A549 (cell line): ENCODE measurements around the gene FAHD1.

Source experiments
- CBX8 ChIP-seq: fragments of 200-600 bp; sonication (generic); IDR thresholded peaks from 2 replicates; pipeline ENCODE4 v1.6.1; 2016
- MAFK ChIP-seq: fragments of 450-650 bp; IDR thresholded peaks from 2 replicates; pipeline ENCODE4 v1.6.1; 2014; ENCODE audit not compliant: partially characterized antibody
- PHF8 ChIP-seq: fragments of 200-600 bp; sonication (generic); IDR thresholded peaks from 2 replicates; pipeline ENCODE4 v1.6.1; 2016; ENCODE audit warnings: low read depth, mild to moderate bottlenecking, antibody characterized with exemption, moderate library complexity, borderline replicate concordance
- POLR2A ChIP-seq: IDR thresholded peaks from 2 replicates; pipeline ENCODE4 v1.6.1; 2012; ENCODE audit warnings: mild to moderate bottlenecking, low read length
- RAD21 ChIP-seq, 2 experiments: fragments of >200 bp in 1 of 2; sonication (Bioruptor Twin) in 1 of 2; formaldehyde crosslinking in 1 of 2; IDR thresholded peaks in 1 of 2; conservative IDR thresholded peaks in 1 of 2; 2 replicates in 1 of 2; 3 replicates in 1 of 2; pipeline ENCODE4 v1.6.1; 2012 to 2018; ENCODE audit warnings: inconsistent platforms in 1 of 2
- RNF2 ChIP-seq: fragments of 200-600 bp; sonication (generic); IDR thresholded peaks from 2 replicates; pipeline ENCODE4 v1.6.1; 2016; ENCODE audit warnings: low read depth, mild to moderate bottlenecking, antibody characterized with exemption, moderate library complexity, borderline replicate concordance
- SMC3 ChIP-seq: fragments of >200 bp; sonication (Bioruptor Twin); formaldehyde crosslinking; IDR thresholded peaks from 3 replicates; pipeline ENCODE4 v1.6.1; 2018; ENCODE audit warnings: inconsistent platforms
- TF ChIP-seq, protein P1 (sequence below): fragments of >200 bp; sonication (Bioruptor Twin); formaldehyde crosslinking; IDR thresholded peaks from 3 replicates; pipeline ENCODE4 v1.5.1; 2016
- TF ChIP-seq, protein P2 (sequence below): fragments of 200-600 bp; sonication (generic); IDR thresholded peaks from 2 replicates; pipeline ENCODE4 v1.6.1; 2016; ENCODE audit warnings: antibody characterized with exemption, mild to moderate bottlenecking, moderate library complexity

DNA sequence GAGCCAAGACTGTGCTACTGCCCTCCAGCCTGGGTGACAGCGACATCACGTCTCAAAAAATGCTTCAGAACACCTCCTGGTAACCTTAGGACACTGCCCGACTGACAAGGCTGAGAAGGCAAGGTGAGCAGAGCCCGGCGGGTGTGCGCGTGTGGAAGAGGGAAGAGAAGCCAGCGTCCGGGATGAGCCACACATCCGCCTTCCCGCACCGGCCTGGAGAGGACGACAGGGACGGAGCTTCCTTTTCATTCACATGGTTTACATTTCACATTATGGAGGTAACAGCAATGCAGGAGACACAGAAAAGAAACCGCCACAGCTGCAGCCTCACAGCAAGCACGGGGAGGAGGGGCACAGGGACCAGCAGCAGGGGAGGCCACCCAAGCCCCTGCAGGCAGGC lies 16.9 kb upstream of the FAHD1 start:
- TF ChIP-seq POLR2A (no peak), CBX8 (no peak), RNF2 (no peak), MAFK (no peak), PHF8 (no peak), SMC3 (no peak), RAD21 (conservative IDR thresholded peaks at IDR 0.05 in 1 of 2, IDR thresholded peaks at IDR 0.05 in 1 of 2) (no peak)
- TF ChIP-seq, protein P1, sequence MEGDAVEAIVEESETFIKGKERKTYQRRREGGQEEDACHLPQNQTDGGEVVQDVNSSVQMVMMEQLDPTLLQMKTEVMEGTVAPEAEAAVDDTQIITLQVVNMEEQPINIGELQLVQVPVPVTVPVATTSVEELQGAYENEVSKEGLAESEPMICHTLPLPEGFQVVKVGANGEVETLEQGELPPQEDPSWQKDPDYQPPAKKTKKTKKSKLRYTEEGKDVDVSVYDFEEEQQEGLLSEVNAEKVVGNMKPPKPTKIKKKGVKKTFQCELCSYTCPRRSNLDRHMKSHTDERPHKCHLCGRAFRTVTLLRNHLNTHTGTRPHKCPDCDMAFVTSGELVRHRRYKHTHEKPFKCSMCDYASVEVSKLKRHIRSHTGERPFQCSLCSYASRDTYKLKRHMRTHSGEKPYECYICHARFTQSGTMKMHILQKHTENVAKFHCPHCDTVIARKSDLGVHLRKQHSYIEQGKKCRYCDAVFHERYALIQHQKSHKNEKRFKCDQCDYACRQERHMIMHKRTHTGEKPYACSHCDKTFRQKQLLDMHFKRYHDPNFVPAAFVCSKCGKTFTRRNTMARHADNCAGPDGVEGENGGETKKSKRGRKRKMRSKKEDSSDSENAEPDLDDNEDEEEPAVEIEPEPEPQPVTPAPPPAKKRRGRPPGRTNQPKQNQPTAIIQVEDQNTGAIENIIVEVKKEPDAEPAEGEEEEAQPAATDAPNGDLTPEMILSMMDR = no peak
- TF ChIP-seq, protein P2, sequence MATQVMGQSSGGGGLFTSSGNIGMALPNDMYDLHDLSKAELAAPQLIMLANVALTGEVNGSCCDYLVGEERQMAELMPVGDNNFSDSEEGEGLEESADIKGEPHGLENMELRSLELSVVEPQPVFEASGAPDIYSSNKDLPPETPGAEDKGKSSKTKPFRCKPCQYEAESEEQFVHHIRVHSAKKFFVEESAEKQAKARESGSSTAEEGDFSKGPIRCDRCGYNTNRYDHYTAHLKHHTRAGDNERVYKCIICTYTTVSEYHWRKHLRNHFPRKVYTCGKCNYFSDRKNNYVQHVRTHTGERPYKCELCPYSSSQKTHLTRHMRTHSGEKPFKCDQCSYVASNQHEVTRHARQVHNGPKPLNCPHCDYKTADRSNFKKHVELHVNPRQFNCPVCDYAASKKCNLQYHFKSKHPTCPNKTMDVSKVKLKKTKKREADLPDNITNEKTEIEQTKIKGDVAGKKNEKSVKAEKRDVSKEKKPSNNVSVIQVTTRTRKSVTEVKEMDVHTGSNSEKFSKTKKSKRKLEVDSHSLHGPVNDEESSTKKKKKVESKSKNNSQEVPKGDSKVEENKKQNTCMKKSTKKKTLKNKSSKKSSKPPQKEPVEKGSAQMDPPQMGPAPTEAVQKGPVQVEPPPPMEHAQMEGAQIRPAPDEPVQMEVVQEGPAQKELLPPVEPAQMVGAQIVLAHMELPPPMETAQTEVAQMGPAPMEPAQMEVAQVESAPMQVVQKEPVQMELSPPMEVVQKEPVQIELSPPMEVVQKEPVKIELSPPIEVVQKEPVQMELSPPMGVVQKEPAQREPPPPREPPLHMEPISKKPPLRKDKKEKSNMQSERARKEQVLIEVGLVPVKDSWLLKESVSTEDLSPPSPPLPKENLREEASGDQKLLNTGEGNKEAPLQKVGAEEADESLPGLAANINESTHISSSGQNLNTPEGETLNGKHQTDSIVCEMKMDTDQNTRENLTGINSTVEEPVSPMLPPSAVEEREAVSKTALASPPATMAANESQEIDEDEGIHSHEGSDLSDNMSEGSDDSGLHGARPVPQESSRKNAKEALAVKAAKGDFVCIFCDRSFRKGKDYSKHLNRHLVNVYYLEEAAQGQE = no peak
